Astrocyte of the cerebellum (primary cell): ENCODE results near the gene JARID2.

ENCODE experiments used
- DNase-seq: peaks from one replicate; pipeline ENCODE4 v3.0.0-alpha.2; 2011; ENCODE audit warnings: low read depth
- H3K4me3 ChIP-seq: 2 replicates; pipeline ENCODE4 v1.5.1; 2011; ENCODE audit warnings: mild to moderate bottlenecking, low read depth, low read length, moderate library complexity
- in situ Hi-C: cut with HindIII; loops from 2 replicates; pipeline ENCODE4 v1.10.0; 2017; ENCODE audit warnings: low sequenced_read_pairs
- TF ChIP-seq, protein P1 (sequence below): IDR thresholded peaks from 2 replicates; pipeline ENCODE4 v1.5.1; 2012; ENCODE audit warnings: low read length, low read depth, moderate library complexity, mild to moderate bottlenecking; ENCODE audit errors: missing control alignments

JARID2 gene

GRCh38 chr6:15479761-15480160, 233.9 kb downstream of the JARID2 start:
- in situ Hi-C loops, result no loop called here
- DNase-seq, result no peak
- TF ChIP-seq, protein P1, sequence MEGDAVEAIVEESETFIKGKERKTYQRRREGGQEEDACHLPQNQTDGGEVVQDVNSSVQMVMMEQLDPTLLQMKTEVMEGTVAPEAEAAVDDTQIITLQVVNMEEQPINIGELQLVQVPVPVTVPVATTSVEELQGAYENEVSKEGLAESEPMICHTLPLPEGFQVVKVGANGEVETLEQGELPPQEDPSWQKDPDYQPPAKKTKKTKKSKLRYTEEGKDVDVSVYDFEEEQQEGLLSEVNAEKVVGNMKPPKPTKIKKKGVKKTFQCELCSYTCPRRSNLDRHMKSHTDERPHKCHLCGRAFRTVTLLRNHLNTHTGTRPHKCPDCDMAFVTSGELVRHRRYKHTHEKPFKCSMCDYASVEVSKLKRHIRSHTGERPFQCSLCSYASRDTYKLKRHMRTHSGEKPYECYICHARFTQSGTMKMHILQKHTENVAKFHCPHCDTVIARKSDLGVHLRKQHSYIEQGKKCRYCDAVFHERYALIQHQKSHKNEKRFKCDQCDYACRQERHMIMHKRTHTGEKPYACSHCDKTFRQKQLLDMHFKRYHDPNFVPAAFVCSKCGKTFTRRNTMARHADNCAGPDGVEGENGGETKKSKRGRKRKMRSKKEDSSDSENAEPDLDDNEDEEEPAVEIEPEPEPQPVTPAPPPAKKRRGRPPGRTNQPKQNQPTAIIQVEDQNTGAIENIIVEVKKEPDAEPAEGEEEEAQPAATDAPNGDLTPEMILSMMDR, result no peak
- no peak overlapping the region for H3K4me3 ChIP-seq

- in situ Hi-C loops, result no loop called here
- DNase-seq, result no peak
- no peak overlapping the region for H3K4me3 ChIP-seq
- TF ChIP-seq, protein P1, result no peak
These were observed 234.7 kb downstream of the JARID2 start for GRCh38 chr6:15480525-15480924.

GRCh38 chr6:15481390-15482291, 235.8 kb downstream of the JARID2 start:
- in situ Hi-C loops, result no loop called here
- TF ChIP-seq, protein P1, result no peak
- H3K4me3 ChIP-seq, result no peak overlapping the region
- DNase-seq, result no peak

- in situ Hi-C loops, result no loop called here
- H3K4me3 ChIP-seq, result no peak overlapping the region
- no peak for DNase-seq
- TF ChIP-seq, protein P1, result no peak
These were observed 237.2 kb downstream of the JARID2 start for GRCh38 chr6:15483060-15483459.

DNA sequence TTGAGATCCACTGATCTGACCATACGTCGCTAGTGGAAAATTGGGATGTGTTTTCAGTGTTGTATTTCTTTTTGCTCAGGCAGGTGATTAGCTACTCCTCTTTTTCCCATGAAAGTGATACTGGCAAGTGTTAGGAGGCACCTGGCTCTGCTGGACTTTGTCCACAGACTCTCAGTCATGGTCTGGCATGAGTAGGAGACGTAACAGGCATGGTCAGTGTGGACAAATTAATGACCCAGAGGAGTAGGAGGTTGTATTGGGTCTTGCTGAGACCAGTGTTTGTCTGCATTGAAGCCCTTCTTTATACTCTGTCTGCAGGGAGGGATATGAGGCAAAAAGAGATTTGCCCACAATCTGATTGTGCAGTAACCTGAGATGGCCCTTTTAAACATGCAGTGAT, 238.3 kb downstream of the JARID2 start:
- H3K4me3 ChIP-seq, result no peak overlapping the region
- in situ Hi-C loops, result no loop called here
- TF ChIP-seq, protein P1, result no peak
- DNase-seq, result no peak

DNA sequence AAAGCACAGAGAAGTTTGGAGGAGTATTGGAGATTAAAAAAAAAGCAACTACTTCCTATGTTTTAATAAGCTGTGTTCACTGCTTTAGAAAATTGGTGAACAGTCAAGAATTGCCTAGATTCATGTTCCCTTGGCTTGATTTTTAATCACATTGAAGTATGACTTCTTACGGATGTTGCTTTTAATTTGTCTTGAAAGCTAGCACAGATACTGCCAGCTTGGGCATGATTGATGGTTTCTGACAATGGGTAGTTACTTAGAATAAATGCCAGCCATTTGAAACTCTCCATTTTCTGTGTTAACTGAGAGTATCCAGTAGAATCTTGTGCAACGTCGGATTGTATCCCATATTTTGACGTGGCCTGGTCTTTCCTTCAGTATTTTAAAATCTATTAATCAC, 239.0 kb downstream of the JARID2 start:
- H3K4me3 ChIP-seq, result no peak overlapping the region
- no peak for DNase-seq
- in situ Hi-C loops, result no loop called here
- TF ChIP-seq, protein P1, result no peak
